ENCODE results near the gene CEP131. TPM values are rescaled to one million over a fixed set of nuclear protein-coding genes. Genes with fewer than 3 reads are reported as not detected.

The CEP131 gene
- total and polyA plus RNA-seq, 2 of the 8 experiments (the other 6 are each of a cell fraction or from before 2014, with no cell fraction given): 5.9 to 23.2 TPM

DNA sequence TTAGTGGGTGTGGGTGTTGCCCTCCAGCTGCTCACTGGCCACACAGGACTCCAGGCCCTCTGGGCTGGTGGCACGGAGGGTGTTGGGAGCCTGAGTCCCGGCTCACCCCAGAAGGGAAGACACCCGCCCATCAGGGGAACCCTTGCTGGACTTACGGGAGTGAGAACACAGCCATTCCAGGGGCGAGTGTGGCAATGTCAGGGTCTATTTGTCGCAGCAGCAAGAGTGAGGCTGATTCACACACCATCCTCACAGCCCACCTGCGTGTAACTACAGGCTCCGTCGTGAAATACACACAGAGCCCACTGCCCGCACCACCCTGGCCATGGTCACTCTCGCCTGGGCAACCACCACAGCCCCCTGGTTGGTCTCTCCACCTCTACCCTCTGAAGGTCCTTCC is 39.0 kb downstream of the CEP131 start:
- H3K4me1 ChIP-seq (replicated peaks in 1 of 4; ENCODE audit: control insufficient read depth in 3 of 4, insufficient read depth in 4 of 4, low read length in 3 of 4): peaks cover 0 to 5% (median under 1%) of the 10 kb centered on the region in 4 experiments; a peak in 2 of 7 replicates
- H2BK20ac ChIP-seq (ENCODE audit: low read length): no peak overlapping the region
- no peak overlapping the region for H3K18ac ChIP-seq (ENCODE audit: extremely low read depth, low read length)
- no peak overlapping the region for H4K91ac ChIP-seq (replicated peaks; ENCODE audit: insufficient read length, low read length)
- no peaks in the 10 kb centered on the region; a peak in 2 of 8 replicates for H3K36me3 ChIP-seq (ENCODE audit: control insufficient read depth in 2 of 4, insufficient read depth in 4 of 4, low read length in 3 of 4)
- no peak overlapping the region for H3K4me3 ChIP-seq (ENCODE audit: extremely low read depth in 1 of 4, insufficient read depth in 2 of 4, low read depth in 3 of 4, low read length in 4 of 4)
- H2BK12ac ChIP-seq (ENCODE audit: low read depth, low read length): no peak overlapping the region
- no peaks in the 10 kb centered on the region for H3K27me3 ChIP-seq (replicated peaks in 1 of 4; ENCODE audit: control insufficient read depth in 3 of 4, extremely low read depth in 1 of 4, insufficient read depth in 3 of 4, low read length in 3 of 4)
- no peak overlapping the region for H3K23ac ChIP-seq (ENCODE audit: insufficient read length)
- no peaks in the 10 kb centered on the region; a peak in 1 of 4 replicates for H3K9me3 ChIP-seq (ENCODE audit: insufficient read depth in 2 of 2, low read depth in 1 of 2, low read length in 1 of 2)
- no peak overlapping the region for H3K9ac ChIP-seq (replicated peaks in 1 of 4; ENCODE audit: extremely low read depth in 1 of 4, low read depth in 3 of 4, low read length in 3 of 4)
- no peak overlapping the region for H2BK15ac ChIP-seq (ENCODE audit: low read length)
- H3K4ac ChIP-seq (replicated peaks; ENCODE audit: insufficient read length, low read depth, low read length): no peak overlapping the region
- H3K27ac ChIP-seq (ENCODE audit: low read depth, low read length): no peak overlapping the region
- DNase-seq (ENCODE audit: low read depth in 1 of 2, low spot score in 2 of 2) (no peak), FAIRE-seq (no peak)
- H3K56ac ChIP-seq (replicated peaks; ENCODE audit: insufficient read length, low read depth, low read length): no peak overlapping the region
- peaks cover 0 to 3% of the 10 kb centered on the region in 2 experiments for H4K20me1 ChIP-seq (replicated peaks in 1 of 2; ENCODE audit: control insufficient read depth in 1 of 2, insufficient read depth in 2 of 2, low read length in 2 of 2)
- no peak for TF ChIP-seq CHD1 (IDR thresholded peaks at IDR 0.05; ENCODE audit: low read depth, low read length)
- 0 out of 3 replicates have a peak, but pooled peaks of 1 of the 2 experiments have one; percentile 11 for TF ChIP-seq POLR2A (IDR thresholded peaks at IDR 0.05; ENCODE audit: control extremely low read depth in 1 of 2, low read depth in 2 of 2, low read length in 2 of 2)
- H2AFZ ChIP-seq (ENCODE audit: low read length): no peak overlapping the region
- H3K14ac ChIP-seq (ENCODE audit: insufficient read length): no peak overlapping the region
- H2BK120ac ChIP-seq (replicated peaks; ENCODE audit: low read depth, low read length): no peak overlapping the region
- no peaks in the 10 kb centered on the region for H3K23me2 ChIP-seq (ENCODE audit: low read depth, low read length)
- CTCF ChIA-PET (ENCODE audit: partially characterized antibody): interaction anchor here (1.2 to 1.3 kb wide), 2 partner anchors 11 to 82 kb away, joined by 3 to 4 read pairs; no protein-coding TSS in a partner anchor
- H3K4me2 ChIP-seq (ENCODE audit: insufficient read depth in 1 of 2, low read depth in 2 of 2, low read length in 2 of 2): no peak overlapping the region
- no peaks in the 10 kb centered on the region for H3K79me1 ChIP-seq (ENCODE audit: low read depth, low read length)
- no peak overlapping the region for H2BK5ac ChIP-seq (ENCODE audit: low read depth, low read length)
- no peak overlapping the region for H4K5ac ChIP-seq (ENCODE audit: insufficient read length, low read depth, low read length)
- 90% methylated on average over 8 of the region's 11 CpGs; no CpG with 5 or more reads in 1 of the 2 experiments for WGBS, 2 experiments (ENCODE audit: extremely low coverage in 1 of 2, insufficient coverage in 1 of 2, insufficient read length in 1 of 2, insufficient replicate concordance in 2 of 2, low coverage in 1 of 2, low lambda C conversion rate in 2 of 2, missing lambda C conversion rate in 1 of 2)
- no peaks in the 10 kb centered on the region for H3K79me2 ChIP-seq (ENCODE audit: control insufficient read depth in 1 of 2, insufficient read depth in 2 of 2, low read length in 2 of 2)
- POLR2A ChIA-PET (ENCODE audit: partially characterized antibody): no interaction called here
- H2AK5ac ChIP-seq (ENCODE audit: low read depth, low read length): no peak overlapping the region
- 0 out of 2 replicates have a peak overlapping the region, but pooled peaks have one; percentile 51 for H4K8ac ChIP-seq (ENCODE audit: extremely low read depth, insufficient read depth, low read length)

All from H1 (cell line).